Amygdala (tissue), 56 donors: Measurements from ENCODE around the gene CYP11A1.
A peak's percentile ranks its signal among the peaks of the same experiment; 100 is the strongest.
"Not testable (repeated sequence)": the region's sequence is repeated elsewhere in the genome, so short reads cannot be mapped to it uniquely, and the experiment has no call there.

Experiments used
- DNase-seq, 56 donors: peaks; one replicate each; lab custom pipeline; 2025; lab: John Stamatoyannopoulos, UW

Gene CYP11A1

DNA sequence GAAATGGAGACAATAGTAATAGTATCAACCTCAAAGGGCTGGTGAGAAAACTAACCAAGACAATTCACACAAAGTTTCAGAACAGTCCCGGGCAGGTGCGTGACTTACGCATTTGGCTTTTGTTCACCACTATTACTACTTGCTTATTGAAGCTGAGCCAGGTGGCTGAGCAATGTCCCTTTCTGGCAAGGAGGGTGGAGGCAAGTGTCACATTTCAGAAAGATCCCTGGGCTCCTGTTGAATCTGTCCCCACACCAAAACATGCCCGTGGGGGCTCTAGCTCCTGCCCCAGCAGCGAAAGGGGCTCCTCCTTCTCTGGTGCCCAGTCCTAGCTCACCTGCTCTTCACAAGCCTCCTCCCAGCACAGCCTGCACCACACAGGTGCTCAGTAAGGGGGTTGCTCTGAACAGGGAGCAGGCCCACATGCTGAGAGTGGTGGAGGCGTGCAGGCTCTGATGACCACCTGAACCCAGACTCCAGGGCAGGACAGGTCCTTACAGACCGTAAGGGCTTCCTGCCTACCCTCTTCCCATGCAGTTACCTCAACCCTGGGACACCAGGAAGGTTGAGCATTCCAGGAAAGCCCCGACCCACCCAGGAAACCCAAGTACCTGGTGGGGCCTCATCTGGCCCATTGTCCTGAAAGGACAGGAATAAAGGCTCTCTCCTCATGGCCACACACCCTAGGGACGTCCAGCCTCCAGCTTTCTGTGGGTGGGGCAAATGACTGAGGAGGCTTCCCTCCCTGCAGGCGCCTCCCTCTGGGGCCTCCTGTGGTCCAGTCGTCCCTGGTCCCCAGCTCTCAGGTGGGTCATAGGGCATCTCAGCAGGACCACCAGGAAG lies 33.7 kb upstream of the CYP11A1 start:
- DNase-seq = no peak

DNA sequence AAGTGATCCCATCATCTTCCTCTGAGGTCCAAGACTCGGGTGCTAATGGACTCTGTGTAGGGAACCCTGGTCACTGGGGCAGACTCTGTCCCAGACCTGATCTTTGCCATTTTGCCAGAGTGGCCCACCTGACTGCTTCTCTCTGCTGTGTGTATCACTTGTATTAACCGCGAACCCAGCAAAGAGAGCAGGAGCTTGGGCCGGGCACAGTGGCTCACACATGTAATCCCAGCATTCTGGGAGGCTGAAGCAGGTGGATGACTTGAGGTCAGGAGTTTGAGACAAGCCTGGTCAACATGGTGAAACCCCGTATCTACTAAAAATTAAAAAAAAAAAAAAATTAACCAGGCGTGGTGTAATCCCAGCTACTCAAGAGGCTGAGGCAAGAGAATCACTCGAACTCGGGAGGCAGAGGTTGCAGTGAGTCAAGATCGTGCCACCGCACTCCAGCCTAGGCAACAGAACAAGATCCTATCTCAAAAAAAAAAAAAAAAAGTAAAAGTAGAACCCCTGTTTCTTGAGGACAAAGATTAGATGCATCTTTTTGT lies 32.9 kb upstream of the CYP11A1 start:
- DNase-seq = no peak

DNA sequence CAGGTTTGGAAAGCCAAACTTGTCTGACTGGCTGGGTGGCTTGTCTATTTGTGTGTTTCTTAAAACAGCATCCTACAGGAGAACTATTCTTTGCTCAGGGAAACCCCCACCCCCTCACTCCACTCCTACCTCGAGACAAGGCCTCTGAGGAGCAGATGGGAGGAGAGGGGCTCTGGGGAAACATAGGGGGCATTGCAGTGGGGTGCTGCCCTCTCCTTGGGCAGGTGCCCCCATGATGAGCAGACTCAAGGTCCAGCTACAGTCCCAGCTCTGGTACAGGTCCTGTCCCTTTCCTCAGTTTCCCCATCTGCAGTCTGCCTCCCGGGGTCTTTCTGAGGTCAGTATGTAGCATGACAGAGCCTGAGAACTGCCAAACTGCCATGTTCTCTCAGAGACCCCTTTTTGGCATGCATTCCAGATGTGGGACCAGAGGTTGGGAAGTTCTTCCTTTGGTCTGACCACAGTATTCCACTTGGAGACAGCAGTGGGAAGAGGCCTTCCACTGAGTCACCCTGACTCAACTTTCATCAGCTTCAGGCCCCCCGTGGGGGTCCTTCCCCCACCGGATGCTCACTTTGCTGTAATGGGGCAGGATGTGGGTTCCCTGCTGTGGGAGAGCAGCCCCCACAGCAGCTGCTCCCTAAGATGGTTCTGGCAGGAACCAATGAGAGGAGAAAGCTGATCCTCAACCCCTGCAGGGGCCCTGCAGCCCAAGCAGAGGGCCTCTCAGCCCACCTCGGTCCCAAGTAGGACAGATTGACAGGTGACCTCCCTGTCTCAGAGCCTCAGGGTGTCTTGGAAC lies 32.3 kb upstream of the CYP11A1 start:
- DNase-seq = no peak

- DNase-seq = no peak
These were observed 31.7 kb upstream of the CYP11A1 start for GRCh38 chr15:74399100-74399499.

DNA sequence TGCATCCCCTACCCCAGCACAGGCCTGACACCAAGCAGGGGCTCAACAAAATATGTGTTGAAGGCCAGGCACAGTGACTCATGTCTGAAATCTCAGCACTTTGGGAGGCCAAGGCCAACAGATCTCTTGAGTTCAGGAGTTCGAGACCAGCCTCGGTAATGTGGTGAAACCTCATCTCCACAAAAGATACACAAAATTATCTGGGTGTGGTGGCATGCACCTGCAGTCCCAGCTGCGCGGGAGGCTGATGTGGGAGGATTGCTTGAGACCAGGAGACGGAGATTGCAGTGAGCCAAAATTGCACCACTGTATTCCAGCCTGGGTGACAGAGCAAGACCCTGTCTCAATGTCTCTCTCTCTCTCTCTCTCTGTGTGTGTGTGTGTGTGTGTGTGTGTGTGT lies 30.7 kb upstream of the CYP11A1 start:
- no peak for DNase-seq

GRCh38 chr15:74397239-74398068 lies 30.0 kb upstream of the CYP11A1 start:
- no peak for DNase-seq

GRCh38 chr15:74396445-74397238 lies 29.2 kb upstream of the CYP11A1 start:
- peak in 9 of 56 donors; percentile 12 to 46 (median 26) for DNase-seq

DNA sequence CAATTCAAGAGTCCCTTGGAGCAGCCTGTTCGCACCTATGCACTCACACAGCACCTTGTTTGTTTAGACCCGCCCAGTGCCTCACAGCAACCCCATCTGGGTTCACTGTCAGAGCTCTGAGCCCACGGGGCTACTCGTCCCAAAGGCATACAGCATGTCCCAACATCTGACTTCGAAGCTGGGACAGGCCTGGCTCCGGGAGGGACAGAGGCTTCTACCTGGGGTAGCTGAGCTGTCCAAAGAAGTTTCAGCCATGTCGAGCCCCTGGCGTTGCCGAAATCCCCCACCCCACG lies 28.6 kb upstream of the CYP11A1 start:
- DNase-seq = no peak

DNA sequence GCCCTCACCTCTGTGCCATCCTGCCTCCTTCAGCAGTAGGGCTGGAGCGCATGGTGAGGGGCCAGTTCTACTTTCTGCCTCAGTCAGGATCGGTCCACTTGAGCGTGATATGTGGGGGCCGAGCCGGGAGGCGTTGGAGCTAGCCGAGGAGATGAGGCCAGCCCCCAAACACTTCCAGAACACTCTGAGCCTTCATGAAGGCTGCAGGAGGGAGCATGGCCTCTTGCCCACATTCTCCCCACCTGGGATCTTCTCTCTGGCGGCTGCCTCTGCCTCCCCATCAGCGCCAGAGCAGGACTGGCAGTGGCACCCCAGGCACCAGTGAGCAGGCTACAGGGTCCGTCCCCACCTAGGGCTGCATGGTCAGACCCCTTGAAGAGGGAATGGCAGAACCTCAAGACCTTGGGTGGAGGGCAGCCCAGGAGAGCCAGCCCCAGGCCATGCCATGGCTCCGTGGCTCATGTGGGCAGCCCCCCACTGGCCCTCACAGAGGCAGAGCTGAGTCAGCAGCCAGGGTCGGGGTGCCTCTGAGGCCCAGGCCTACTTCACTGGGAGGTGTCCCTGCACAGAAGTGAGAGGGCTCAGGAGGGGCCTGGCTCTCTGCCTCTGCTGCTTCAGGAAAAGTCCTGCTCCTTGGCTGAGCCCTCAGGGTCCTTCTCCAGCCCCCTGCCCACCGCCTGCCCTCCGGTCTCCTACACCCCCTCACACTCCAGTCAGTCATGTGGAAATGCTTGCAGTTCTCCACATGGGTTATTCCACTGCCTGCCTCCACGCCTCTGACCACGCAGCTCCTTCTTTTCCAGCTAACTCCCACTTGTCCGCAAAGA lies 28.1 kb upstream of the CYP11A1 start:
- DNase-seq = no peak

DNA sequence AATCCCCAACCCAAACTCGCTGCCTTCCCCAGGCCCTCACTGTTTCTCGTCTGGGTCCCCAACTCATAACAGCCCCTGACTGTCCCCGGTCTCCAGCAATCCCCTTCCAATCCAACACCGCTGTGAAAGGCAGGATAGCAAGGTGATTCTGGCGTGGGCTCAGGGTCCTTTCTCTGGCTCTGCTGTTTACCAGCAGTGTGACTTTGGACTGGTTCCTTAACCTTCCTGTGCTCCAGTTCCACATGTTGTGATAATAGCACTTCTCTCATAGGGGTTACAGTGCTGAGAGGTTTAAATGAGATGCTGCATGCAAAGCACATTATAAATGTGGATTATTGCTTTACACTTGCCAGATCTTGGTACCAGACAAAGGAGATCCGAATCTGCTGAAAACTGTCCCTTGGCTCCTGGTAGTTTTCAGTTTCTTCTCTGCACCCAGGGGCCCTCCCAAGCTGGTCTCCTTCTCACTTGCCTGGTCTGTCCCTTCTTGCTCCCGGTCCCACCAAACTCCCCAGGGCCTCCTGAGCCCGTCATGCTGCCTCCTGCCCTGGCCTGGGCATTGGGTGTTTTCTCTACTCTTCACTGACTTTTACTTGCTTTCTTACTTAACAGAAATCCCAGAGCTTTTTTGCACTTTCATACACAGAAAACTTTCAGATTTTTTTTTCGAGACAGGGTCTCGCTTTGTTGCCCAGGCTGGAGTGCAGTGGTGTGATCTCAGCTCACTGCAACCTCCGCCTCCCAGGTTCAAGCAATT lies 26.8 kb upstream of the CYP11A1 start:
- no peak for DNase-seq

GRCh38 chr15:74393423-74393822 lies 26.0 kb upstream of the CYP11A1 start:
- DNase-seq = no peak

DNA sequence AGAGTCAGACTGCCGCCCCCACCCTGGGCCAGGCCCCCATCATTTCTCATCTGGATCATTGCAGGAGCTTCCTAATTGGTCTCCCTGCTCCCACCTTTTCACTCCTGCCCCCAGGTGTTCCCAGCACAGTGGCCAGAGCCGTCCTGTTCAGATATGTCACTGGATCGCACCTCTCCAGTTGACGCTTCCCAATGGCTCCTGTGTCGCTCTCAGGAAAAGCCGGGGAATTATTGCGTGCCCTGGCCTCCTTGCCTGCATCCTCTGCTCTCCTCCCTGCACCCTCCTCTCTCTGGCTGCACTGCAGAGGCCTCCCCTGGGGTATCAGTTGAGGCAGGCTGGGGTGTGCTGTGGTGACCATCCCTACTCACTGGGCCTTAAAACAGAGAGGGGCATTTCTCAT lies 25.5 kb upstream of the CYP11A1 start:
- DNase-seq = no peak

GRCh38 chr15:74392451-74392830 lies 25.0 kb upstream of the CYP11A1 start:
- DNase-seq = peak in 38 of 56 donors; percentile 9 to 73 (median 42)

DNA sequence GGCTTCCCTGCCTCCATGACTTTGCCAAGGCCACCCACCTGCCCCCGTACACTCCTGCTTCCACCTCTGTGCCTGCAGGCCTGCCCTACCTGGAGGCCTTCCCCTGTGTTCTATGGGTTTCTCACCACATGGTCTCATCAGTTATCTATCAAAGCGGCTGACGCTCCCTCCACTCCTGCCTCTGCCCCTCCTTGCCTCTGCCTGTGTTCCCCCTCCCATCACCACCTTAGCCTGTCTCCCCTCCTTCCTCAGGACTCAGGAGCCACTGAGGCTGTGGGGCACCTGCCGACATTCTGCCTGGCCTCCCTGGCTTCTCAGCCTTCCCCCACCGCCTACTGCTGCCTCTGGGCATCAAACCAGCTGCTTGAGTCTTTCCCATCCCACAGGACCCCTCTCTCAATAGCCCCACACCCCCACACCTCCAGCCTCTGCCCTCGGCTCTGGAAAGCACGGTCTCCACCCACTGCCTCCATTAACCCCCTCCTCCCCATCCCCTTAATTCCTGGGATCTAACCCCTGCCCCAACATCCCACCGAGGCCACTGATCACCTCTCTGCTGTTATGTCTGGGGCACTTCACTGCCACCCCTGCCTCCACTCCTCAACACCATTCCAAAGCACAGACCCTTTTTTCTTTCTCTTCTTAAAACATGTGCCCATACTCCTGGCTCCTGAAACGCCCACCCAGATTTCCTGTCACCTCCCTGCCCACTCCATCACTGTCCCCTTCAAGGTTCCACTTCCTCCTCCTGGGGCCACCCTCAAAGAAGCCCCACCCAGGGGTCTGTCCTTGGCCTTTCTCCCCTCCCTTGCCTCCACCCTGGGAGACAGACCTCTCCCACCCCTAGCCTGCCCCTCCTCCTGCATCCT lies 24.4 kb upstream of the CYP11A1 start:
- no peak for DNase-seq

GRCh38 chr15:74390647-74391288 lies 23.3 kb upstream of the CYP11A1 start:
- no peak for DNase-seq

- not testable (repeated sequence) for DNase-seq
These were observed 22.7 kb upstream of the CYP11A1 start for GRCh38 chr15:74390049-74390646.
